Activated naive CD8-positive, alpha-beta T cell treated with anti-CD3 and anti-CD28 coated beads for 36 hours (primary cell): Measurements from ENCODE around the gene ARG2. TPM values are rescaled to one million over a fixed set of nuclear protein-coding genes. Genes with fewer than 3 reads are reported as not detected.

Source experiments
- DNase-seq: peaks from one replicate; pipeline ENCODE4 v3.0.0; 2021
- H3K27ac Mint-ChIP-seq: one replicate; pipeline ENCODE4 v1.8.0; 2022; ENCODE audit warnings: mild to moderate bottlenecking, moderate library complexity, mixed read lengths
- H3K27me3 Mint-ChIP-seq: one replicate; pipeline ENCODE4 v1.8.0; 2022; ENCODE audit warnings: mild to moderate bottlenecking, mixed read lengths
- H3K36me3 Mint-ChIP-seq: one replicate; pipeline ENCODE4 v1.8.0; 2021; ENCODE audit warnings: mild to moderate bottlenecking, mixed read lengths
- H3K4me1 Mint-ChIP-seq: one replicate; pipeline ENCODE4 v1.8.0; 2021; ENCODE audit warnings: mixed read lengths
- H3K4me3 Mint-ChIP-seq: one replicate; pipeline ENCODE4 v1.8.0; 2022; ENCODE audit warnings: mild to moderate bottlenecking, moderate library complexity, mixed read lengths
- H3K9me3 Mint-ChIP-seq: one replicate; pipeline ENCODE4 v1.8.0; 2022; ENCODE audit warnings: mixed read lengths
- total RNA-seq, 2 experiments: library from RNA; stranded (reverse); gene quantifications; one replicate each; pipeline ENCODE4 v1.2.3, GENCODE V29; 2021

The ARG2 gene
- total RNA-seq = 10 to 100 TPM in 1 of 2 experiments, 1 to 10 TPM in 1; 8.7 to 10.2 TPM

DNA sequence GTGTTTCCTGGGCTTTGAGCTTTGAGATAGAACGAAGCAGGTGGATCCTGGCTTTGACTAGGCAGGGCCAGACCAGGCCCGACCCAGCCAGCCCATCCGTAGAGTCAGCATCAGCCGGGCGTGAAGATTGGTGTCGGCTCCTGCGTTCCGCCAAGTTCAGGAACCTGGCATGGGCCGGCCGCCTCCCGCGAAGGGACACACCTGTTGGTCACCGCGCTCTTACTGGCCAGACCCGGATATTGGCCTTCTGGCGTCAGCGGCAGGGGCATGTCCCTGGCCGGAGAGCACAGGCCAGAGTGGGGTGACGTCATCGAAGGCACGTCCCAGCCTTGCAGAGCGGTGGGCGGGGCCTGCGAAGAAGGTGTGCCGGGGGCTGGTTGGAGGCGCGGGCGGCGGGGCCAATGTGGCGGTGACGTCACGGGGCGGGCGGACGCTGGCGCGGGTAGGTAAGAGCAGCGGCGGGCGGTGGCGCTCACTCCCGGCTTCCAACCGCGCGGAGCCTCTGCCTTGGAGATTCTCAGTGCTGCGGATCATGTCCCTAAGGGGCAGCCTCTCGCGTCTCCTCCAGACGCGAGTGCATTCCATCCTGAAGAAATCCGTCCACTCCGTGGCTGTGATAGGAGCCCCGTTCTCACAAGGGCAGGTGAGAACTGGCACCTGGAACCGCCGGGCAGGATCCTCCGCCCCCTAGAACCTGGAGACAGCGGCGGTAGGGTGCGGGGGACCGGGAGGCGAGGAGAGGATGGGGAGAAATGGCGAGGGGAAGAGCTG lies at the start of gene ARG2:
Gene ARG2, plus strand, starts transcription at position 475 of the 771 bp plus-strand sequence. Its CDS starts 58 bp downstream, at position 533.
- peaks cover 3% of the 10 kb centered on the region for H3K36me3 Mint-ChIP-seq
- H3K4me3 Mint-ChIP-seq = peak within 1 kb of the TSS; percentile 83
- H3K4me1 Mint-ChIP-seq = peaks cover 37% of the 10 kb centered on the region
- peaks cover 16% of the 10 kb centered on the region for H3K27me3 Mint-ChIP-seq
- peak within 1 kb of the TSS; percentile 34 for H3K27ac Mint-ChIP-seq
- DNase-seq = peak; percentile 97
- H3K9me3 Mint-ChIP-seq = no peaks in the 10 kb centered on the region

GRCh38 chr14:67570453-67570852 lies 49.3 kb upstream of the ARG2 start:
- Mint-ChIP-seq H3K27me3 (no peaks in the 10 kb centered on the region), H3K9me3 (no peaks in the 10 kb centered on the region), H3K4me1 (peaks cover 3% of the 10 kb centered on the region), H3K36me3 (no peaks in the 10 kb centered on the region), H3K4me3 (no peak overlapping the region), H3K27ac (no peak overlapping the region)
- DNase-seq = no peak

GRCh38 chr14:67571275-67571990 lies 48.3 kb upstream of the ARG2 start:
- H3K27me3 Mint-ChIP-seq = no peaks in the 10 kb centered on the region
- peaks cover 3% of the 10 kb centered on the region for H3K4me1 Mint-ChIP-seq
- no peaks in the 10 kb centered on the region for H3K36me3 Mint-ChIP-seq
- H3K9me3 Mint-ChIP-seq = no peaks in the 10 kb centered on the region
- peak; percentile 64 for DNase-seq
- no peak overlapping the region for H3K4me3 Mint-ChIP-seq
- no peak overlapping the region for H3K27ac Mint-ChIP-seq

- Mint-ChIP-seq H3K27me3 (no peaks in the 10 kb centered on the region), H3K4me3 (no peak overlapping the region), H3K27ac (no peak overlapping the region), H3K36me3 (no peaks in the 10 kb centered on the region), H3K9me3 (no peaks in the 10 kb centered on the region), H3K4me1 (peaks cover 3% of the 10 kb centered on the region)
- DNase-seq = no peak
These were observed 47.8 kb upstream of the ARG2 start for GRCh38 chr14:67571991-67572323.

DNA sequence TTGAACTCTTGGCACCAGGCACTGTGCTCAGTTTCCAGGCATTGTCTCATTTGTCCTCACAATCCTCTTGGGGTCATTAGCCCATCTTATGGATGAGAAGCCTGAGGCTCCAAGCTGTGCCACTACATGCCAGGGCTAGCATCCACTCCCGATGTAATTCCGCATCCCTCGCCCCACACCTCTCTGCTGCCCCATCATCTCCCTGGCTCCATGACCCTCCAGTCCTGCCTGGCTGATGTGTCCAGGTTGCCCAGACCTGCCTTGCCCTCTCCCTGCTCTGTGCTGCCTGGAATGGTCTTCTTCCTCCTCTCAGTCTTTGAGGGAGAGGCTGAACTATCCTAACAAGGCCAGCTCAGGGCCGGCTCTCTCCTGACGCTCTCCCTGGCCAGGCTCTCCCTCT lies 47.1 kb upstream of the ARG2 start:
- Mint-ChIP-seq H3K27ac (no peak overlapping the region), H3K4me1 (peaks cover 3% of the 10 kb centered on the region), H3K9me3 (no peaks in the 10 kb centered on the region), H3K36me3 (no peaks in the 10 kb centered on the region), H3K27me3 (no peaks in the 10 kb centered on the region), H3K4me3 (no peak overlapping the region)
- DNase-seq = no peak

GRCh38 chr14:67573228-67574010 lies 46.3 kb upstream of the ARG2 start:
- no peak overlapping the region for H3K27ac Mint-ChIP-seq
- no peaks in the 10 kb centered on the region for H3K27me3 Mint-ChIP-seq

DNA sequence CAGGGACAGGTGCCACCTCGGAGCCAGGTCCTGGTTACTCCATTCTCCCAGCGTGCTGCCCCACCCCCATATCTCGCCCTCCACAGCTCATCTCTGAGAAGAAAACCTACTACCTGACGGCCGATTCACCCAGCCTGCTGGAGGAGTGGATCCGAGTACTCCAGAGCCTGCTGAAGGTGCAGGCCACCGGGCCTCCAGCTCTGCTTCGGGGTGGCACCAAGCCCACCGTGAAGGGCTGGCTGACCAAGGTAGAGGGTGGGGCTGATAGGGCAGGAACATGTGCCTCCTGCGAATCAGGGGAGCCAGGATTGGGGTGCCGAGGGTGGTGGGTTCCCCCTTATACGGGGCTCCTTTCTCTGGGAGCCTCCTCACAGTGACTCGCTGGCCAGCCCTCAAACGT lies 45.6 kb upstream of the ARG2 start:
- Mint-ChIP-seq H3K9me3 (no peaks in the 10 kb centered on the region), H3K4me3 (no peak overlapping the region), H3K27ac (no peak overlapping the region), H3K36me3 (no peaks in the 10 kb centered on the region), H3K4me1 (peaks cover 3% of the 10 kb centered on the region), H3K27me3 (no peaks in the 10 kb centered on the region)
- no peak for DNase-seq

More at GRCh38 chr14:67573228-67574010, 46.3 kb upstream of the ARG2 start:
- no peak for DNase-seq
- Mint-ChIP-seq H3K4me1 (peaks cover 3% of the 10 kb centered on the region), H3K4me3 (no peak overlapping the region), H3K36me3 (no peaks in the 10 kb centered on the region), H3K9me3 (no peaks in the 10 kb centered on the region)

GRCh38 chr14:67574806-67575205 lies 44.9 kb upstream of the ARG2 start:
- Mint-ChIP-seq H3K36me3 (no peaks in the 10 kb centered on the region), H3K27ac (no peak overlapping the region), H3K9me3 (no peaks in the 10 kb centered on the region), H3K4me1 (peaks cover 3% of the 10 kb centered on the region), H3K27me3 (no peaks in the 10 kb centered on the region), H3K4me3 (no peak overlapping the region)
- no peak for DNase-seq

GRCh38 chr14:67575684-67576083 lies 44.0 kb upstream of the ARG2 start:
- Mint-ChIP-seq H3K4me1 (no peaks in the 10 kb centered on the region), H3K36me3 (no peaks in the 10 kb centered on the region), H3K27ac (no peak overlapping the region), H3K9me3 (no peaks in the 10 kb centered on the region), H3K27me3 (no peaks in the 10 kb centered on the region), H3K4me3 (no peak overlapping the region)
- DNase-seq = no peak

DNA sequence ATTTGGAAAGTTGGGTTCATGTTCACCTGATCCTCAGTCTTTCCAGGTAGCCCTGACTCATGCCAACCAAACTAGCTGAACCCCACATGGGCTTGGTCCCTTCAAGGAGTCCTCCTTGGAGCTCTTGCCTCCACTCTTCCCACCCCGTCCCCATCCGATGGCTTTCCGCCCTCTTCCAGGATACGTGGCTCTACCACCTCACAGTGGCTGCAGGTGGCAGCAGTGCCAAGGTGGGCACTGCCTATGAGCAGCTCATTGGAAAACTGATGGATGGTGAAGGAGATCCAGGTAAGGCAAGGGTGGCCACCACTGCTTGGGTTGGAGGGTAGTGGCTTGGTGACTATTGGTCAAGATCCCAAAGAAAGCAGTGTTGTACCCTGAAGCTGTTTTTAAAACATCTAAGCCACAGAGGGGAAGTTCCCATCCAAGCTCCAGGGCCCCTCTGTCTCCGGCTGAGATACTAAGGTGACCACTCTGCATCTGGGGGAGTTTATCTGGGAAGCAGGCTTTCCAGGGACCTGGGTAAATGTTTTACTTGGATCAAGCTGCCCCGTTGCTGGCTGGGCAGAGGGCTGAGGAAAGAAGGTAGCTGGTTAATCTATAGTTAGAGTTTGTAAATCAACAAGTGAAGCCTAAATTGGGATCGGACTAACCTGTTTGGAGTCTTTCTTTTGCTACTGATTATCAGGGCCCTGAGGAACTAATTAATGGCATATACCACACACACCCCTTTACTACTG lies 43.3 kb upstream of the ARG2 start:
- H3K36me3 Mint-ChIP-seq = no peaks in the 10 kb centered on the region
- no peak for DNase-seq
- H3K9me3 Mint-ChIP-seq = no peaks in the 10 kb centered on the region
- no peak overlapping the region for H3K27ac Mint-ChIP-seq
- no peaks in the 10 kb centered on the region for H3K27me3 Mint-ChIP-seq
- no peak overlapping the region for H3K4me3 Mint-ChIP-seq
- no peaks in the 10 kb centered on the region for H3K4me1 Mint-ChIP-seq

GRCh38 chr14:67577181-67577808 lies 42.4 kb upstream of the ARG2 start:
- H3K27me3 Mint-ChIP-seq = no peaks in the 10 kb centered on the region
- no peaks in the 10 kb centered on the region for H3K4me1 Mint-ChIP-seq
- no peak for DNase-seq
- no peaks in the 10 kb centered on the region for H3K36me3 Mint-ChIP-seq
- no peaks in the 10 kb centered on the region for H3K9me3 Mint-ChIP-seq
- no peak overlapping the region for H3K27ac Mint-ChIP-seq
- no peak overlapping the region for H3K4me3 Mint-ChIP-seq

DNA sequence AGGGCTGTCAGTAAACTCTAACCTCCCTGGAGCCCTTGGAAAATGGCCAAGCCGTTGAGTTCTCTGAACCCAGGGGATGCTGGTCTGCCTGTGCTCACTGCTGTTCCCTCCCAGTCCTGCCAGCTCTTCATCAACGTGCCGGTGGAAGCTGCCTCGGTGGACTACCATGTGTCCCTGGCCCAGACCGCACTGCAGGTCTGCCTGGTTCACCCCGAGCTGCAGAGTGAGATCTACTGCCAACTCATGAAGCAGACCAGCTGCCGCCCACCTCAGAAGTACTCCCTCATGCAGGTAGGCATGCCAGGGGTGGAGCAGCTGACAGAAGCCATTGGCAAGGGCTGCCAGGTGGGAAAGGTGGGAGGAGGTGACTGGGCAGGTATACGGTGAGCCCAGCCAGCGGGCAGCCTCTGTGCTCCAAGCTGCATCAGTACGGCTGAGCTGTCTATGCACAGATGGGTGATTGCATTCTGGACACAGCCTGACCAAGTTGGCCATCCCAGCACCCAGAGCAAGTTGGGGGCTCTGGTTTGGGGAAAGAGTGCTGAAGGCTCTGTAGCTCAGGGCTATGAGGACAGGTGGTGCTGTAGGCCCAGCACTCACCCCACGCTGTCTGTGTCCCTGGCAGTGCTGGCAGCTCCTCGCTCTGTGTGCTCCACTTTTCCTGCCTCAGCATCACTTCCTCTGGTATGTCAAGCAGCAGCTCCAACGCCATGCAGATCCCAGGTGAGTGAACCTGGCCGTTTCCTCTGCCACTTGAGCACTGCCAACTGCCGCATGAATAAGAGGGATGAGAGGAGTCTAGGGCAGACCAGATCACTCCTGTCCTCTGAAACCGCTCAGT lies 41.6 kb upstream of the ARG2 start:
- Mint-ChIP-seq H3K27ac (no peak overlapping the region), H3K9me3 (no peaks in the 10 kb centered on the region), H3K36me3 (no peaks in the 10 kb centered on the region), H3K27me3 (no peaks in the 10 kb centered on the region), H3K4me1 (no peaks in the 10 kb centered on the region), H3K4me3 (no peak overlapping the region)
- no peak for DNase-seq

- no peaks in the 10 kb centered on the region for H3K27me3 Mint-ChIP-seq
- H3K27ac Mint-ChIP-seq = no peak overlapping the region
- no peaks in the 10 kb centered on the region for H3K4me1 Mint-ChIP-seq
- no peak overlapping the region for H3K4me3 Mint-ChIP-seq
- no peaks in the 10 kb centered on the region for H3K36me3 Mint-ChIP-seq
- no peak for DNase-seq
- no peaks in the 10 kb centered on the region for H3K9me3 Mint-ChIP-seq
These were observed 40.7 kb upstream of the ARG2 start for GRCh38 chr14:67579040-67579439.

DNA sequence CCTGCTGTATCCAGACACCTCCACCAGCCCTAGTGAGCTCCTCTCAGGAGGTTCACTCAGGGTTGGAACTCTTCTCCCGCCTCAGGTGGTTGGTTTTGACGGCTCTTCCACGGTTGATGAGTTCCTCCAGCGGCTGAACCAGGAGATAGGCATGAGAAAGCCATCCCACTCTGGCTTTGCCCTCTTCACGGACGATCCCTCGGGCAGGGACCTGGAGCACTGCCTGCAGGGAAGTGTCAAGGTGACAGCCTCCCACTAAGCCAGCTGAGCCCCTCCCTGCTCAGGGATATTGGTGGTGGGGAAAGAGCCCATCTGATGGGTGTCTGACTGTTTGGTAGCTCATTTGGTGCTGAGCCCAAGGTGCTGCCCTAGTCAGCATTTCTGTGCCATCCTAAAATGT lies 40.1 kb upstream of the ARG2 start:
- Mint-ChIP-seq H3K36me3 (no peaks in the 10 kb centered on the region), H3K27ac (no peak overlapping the region), H3K27me3 (no peaks in the 10 kb centered on the region), H3K4me3 (no peak overlapping the region), H3K9me3 (no peaks in the 10 kb centered on the region), H3K4me1 (no peaks in the 10 kb centered on the region)
- no peak for DNase-seq
